Activated CD8-positive, alpha-beta T cell treated with anti-CD3 and anti-CD28 coated beads for 36 hours (primary cell): Measurements from ENCODE around the gene HDAC8. TPM values are rescaled to one million over a fixed set of nuclear protein-coding genes. Genes with fewer than 3 reads are reported as not detected.

ENCODE experiments used
- ATAC-seq: fragments of 200-7000 bp; cut with Tn5 transposase; one replicate; pipeline ENCODE4 v1.10.0; 2021; ENCODE audit warnings: mild to moderate bottlenecking, moderate library complexity
- CTCF ChIA-PET: fragments of 350-600 bp; sonication (Branson Sonifier 250); formaldehyde crosslinking; loops from one replicate; lab custom pipeline; 2021; ENCODE audit warnings: antibody characterized with exemption; lab: Charles Lee
- POLR2A ChIA-PET: fragments of 350-600 bp; sonication (Branson Sonifier 250); formaldehyde crosslinking; loops from one replicate; lab custom pipeline; 2021; ENCODE audit warnings: antibody characterized with exemption; lab: Charles Lee
- DNase-seq: peaks from one replicate; pipeline ENCODE4 v3.0.0-alpha.2; 2020
- H3K27ac Mint-ChIP-seq: one replicate; pipeline ENCODE4 v1.8.0; 2021; ENCODE audit warnings: mild to moderate bottlenecking, mixed read lengths
- H3K27me3 Mint-ChIP-seq: one replicate; pipeline ENCODE4 v1.8.0; 2021; ENCODE audit warnings: mixed read lengths
- H3K36me3 Mint-ChIP-seq: one replicate; pipeline ENCODE4 v1.8.0; 2021; ENCODE audit warnings: low read depth, mixed read lengths
- H3K4me1 Mint-ChIP-seq: one replicate; pipeline ENCODE4 v1.8.0; 2021; ENCODE audit warnings: low read depth, mixed read lengths
- H3K4me3 Mint-ChIP-seq: one replicate; pipeline ENCODE4 v1.8.0; 2021; ENCODE audit warnings: mild to moderate bottlenecking, moderate library complexity, mixed read lengths
- H3K9me3 Mint-ChIP-seq: one replicate; pipeline ENCODE4 v1.8.0; 2021; ENCODE audit warnings: mixed read lengths
- CTCF ChIP-seq: fragments of 200-600 bp; IDR thresholded peaks from one replicate; pipeline ENCODE4 v1.8.0; 2022; ENCODE audit warnings: antibody characterized with exemption, mild to moderate bottlenecking
- intact Hi-C: fragments of 100-400 bp; cut with micrococcal nuclease; formaldehyde crosslinking; loops from one replicate; pipeline ENCODE4 v1.10.0; 2022
- total RNA-seq, 2 experiments: library from RNA; stranded (reverse); gene quantifications; one replicate each; pipeline ENCODE4 v1.2.3, GENCODE V29; 2021

Gene HDAC8
- 10 to 100 TPM; 14.6 to 17.8 TPM for total RNA-seq

GRCh38 chrX:72572248-72573157 is at the start of gene HDAC8:
Gene HDAC8, minus strand, starts transcription at chrX:72572843. Its CDS starts 82 bp downstream, at chrX:72572761.
- H3K4me1 Mint-ChIP-seq: peaks cover 8% of the 10 kb centered on the region
- H3K27me3 Mint-ChIP-seq: no peaks in the 10 kb centered on the region
- peak; percentile 90 for ATAC-seq
- peaks cover 8% of the 10 kb centered on the region for H3K36me3 Mint-ChIP-seq
- peak within 1 kb of the TSS; percentile 97 for H3K4me3 Mint-ChIP-seq
- no peak for TF ChIP-seq CTCF
- H3K9me3 Mint-ChIP-seq: no peaks in the 10 kb centered on the region
- peak within 1 kb of the TSS; percentile 94 for H3K27ac Mint-ChIP-seq
- CTCF ChIA-PET: interaction anchor here (1.3 kb wide), 1 partner anchor 49 kb away, joined by 4 read pairs; no protein-coding TSS in a partner anchor
- DNase-seq: peak; percentile 67
- intact Hi-C loops: no loop called here
- POLR2A ChIA-PET: interaction anchor here (0.7 to 1.3 kb wide), 5 partner anchors 32 to 296 kb away, joined by 3 to 4 read pairs (median 3); partner anchors contain the start of genes PHKA1 and RPS4X

- intact Hi-C loops: no loop called here
- peak; percentile 93 for ATAC-seq
- Mint-ChIP-seq H3K9me3 (peaks cover 2% of the 10 kb centered on the region), H3K27me3 (no peaks in the 10 kb centered on the region), H3K36me3 (peaks cover 18% of the 10 kb centered on the region), H3K4me1 (peaks cover 28% of the 10 kb centered on the region), H3K4me3 (no peak overlapping the region), H3K27ac (peak overlapping the region; percentile 95)
- ChIA-PET POLR2A (interaction anchor here (1.2 kb wide), 1 partner anchor 92 kb away, joined by 3 read pairs; no protein-coding TSS in a partner anchor), CTCF (interaction anchor here (1.6 kb wide), 1 partner anchor 49 kb away, joined by 4 read pairs; the partner anchor contains the start of gene HDAC8)
- TF ChIP-seq CTCF: no peak
- DNase-seq: peak; percentile 5
Observed at GRCh38 chrX:72621625-72622485, 49.2 kb upstream of the HDAC8 start.

- peak; percentile 1 for DNase-seq
- H3K36me3 Mint-ChIP-seq: peaks cover 20% of the 10 kb centered on the region
- ChIA-PET POLR2A (interaction anchor here (1.0 to 1.2 kb wide), 2 partner anchors 49 to 92 kb away, joined by 3 read pairs; partner anchors contain the start of gene HDAC8), CTCF (interaction anchor here (1.6 kb wide), 1 partner anchor 48 kb away, joined by 4 read pairs; the partner anchor contains the start of gene HDAC8)
- TF ChIP-seq CTCF: no peak
- intact Hi-C loops: no loop called here
- peaks cover 28% of the 10 kb centered on the region for H3K4me1 Mint-ChIP-seq
- no peaks in the 10 kb centered on the region for H3K27me3 Mint-ChIP-seq
- H3K9me3 Mint-ChIP-seq: peaks cover 2% of the 10 kb centered on the region
- peak; percentile 28 for ATAC-seq
- H3K4me3 Mint-ChIP-seq: peak overlapping the region; percentile 49
- H3K27ac Mint-ChIP-seq: peak overlapping the region; percentile 95
Observed at GRCh38 chrX:72621163-72621562, 48.5 kb upstream of the HDAC8 start.

- ChIA-PET CTCF (interaction anchor here (1.6 kb wide), 1 partner anchor 48 kb away, joined by 4 read pairs; the partner anchor contains the start of gene HDAC8), POLR2A (interaction anchor here (1.0 to 1.2 kb wide), 2 partner anchors 48 to 93 kb away, joined by 3 read pairs; partner anchors contain the start of gene HDAC8)
- ATAC-seq (peak; percentile 60), DNase-seq (peak; percentile 65)
- Mint-ChIP-seq H3K9me3 (peaks cover 2% of the 10 kb centered on the region), H3K4me3 (peak overlapping the region; percentile 49), H3K4me1 (peaks cover 28% of the 10 kb centered on the region), H3K27ac (peak overlapping the region; percentile 95), H3K36me3 (peaks cover 20% of the 10 kb centered on the region), H3K27me3 (no peaks in the 10 kb centered on the region)
- TF ChIP-seq CTCF: no peak
- intact Hi-C loops: no loop called here
Observed at GRCh38 chrX:72620550-72621145, 48.0 kb upstream of the HDAC8 start.
